A549 (cell line): ENCODE data around the gene IP6K1. TPM values are rescaled to one million over a fixed set of nuclear protein-coding genes. Genes with fewer than 3 reads are reported as not detected.

ENCODE experiments used
- ATAC-seq, 2 experiments: fragments of 200-7000 bp in 1 of 2; fragments of >200 bp in 1 of 2; cut with Nextera tagmentation in 1 of 2; cut with Tn5 transposase in 1 of 2; 3 replicates each; pipeline versions ENCODE4 v1.8.0 to v1.9.1; 2018 to 2020; ENCODE audit warnings: mild to moderate bottlenecking in 1 of 2, moderate library complexity in 1 of 2
- CTCF ChIA-PET: fragments of 300-600 bp; sonication (Branson Sonifier 250); formaldehyde crosslinking; extraction: SDS; loops from one replicate; lab custom pipeline; 2021; ENCODE audit warnings: antibody characterized with exemption, inconsistent platforms; lab: Yijun Ruan, JAX
- POLR2A ChIA-PET: fragments of 350-600 bp; formaldehyde crosslinking; extraction: SDS; loops from one replicate; lab custom pipeline; 2021; ENCODE audit warnings: antibody characterized with exemption, inconsistent platforms; lab: Yijun Ruan, JAX
- DNase-seq, 2 experiments: peaks; one replicate each; pipeline versions ENCODE4 v3.0.0 to v3.0.0-alpha.2; 2011 to 2016; ENCODE audit warnings: low read depth in 1 of 2, low spot score in 1 of 2
- FAIRE-seq: peaks from 2 replicates; lab custom pipeline; 2011; peaks lifted over from hg19 to GRCh38; lab: Jason Lieb, UNC
- H3K27ac ChIP-seq, 2 experiments: fragments of >200 bp; sonication (Bioruptor Twin); formaldehyde crosslinking; 3 replicates each; pipeline ENCODE4 v1.5.1; 2016 to 2017
- H3K4me1 ChIP-seq: fragments of >200 bp; sonication (Bioruptor Twin); formaldehyde crosslinking; 3 replicates; pipeline ENCODE4 v1.6.1; 2016
- H3K4me2 ChIP-seq: fragments of >200 bp; sonication (Bioruptor Twin); formaldehyde crosslinking; 3 replicates; pipeline ENCODE4 v1.6.1; 2016
- H3K4me3 ChIP-seq: fragments of >200 bp; sonication (Bioruptor Twin); formaldehyde crosslinking; 3 replicates; pipeline ENCODE4 v1.5.1; 2016
- H3K9me3 ChIP-seq: fragments of >200 bp; sonication (Bioruptor Twin); formaldehyde crosslinking; 3 replicates; pipeline ENCODE4 v1.6.1; 2016
- CBX2 ChIP-seq: fragments of 200-600 bp; sonication (generic); IDR thresholded peaks from 2 replicates; pipeline ENCODE4 v1.6.1; 2016; ENCODE audit warnings: low read depth, mild to moderate bottlenecking, borderline replicate concordance
- CBX8 ChIP-seq: fragments of 200-600 bp; sonication (generic); IDR thresholded peaks from 2 replicates; pipeline ENCODE4 v1.6.1; 2016
- CEBPB ChIP-seq, 2 experiments: fragments of >200 bp in 1 of 2; sonication (Bioruptor Twin) in 1 of 2; formaldehyde crosslinking in 1 of 2; IDR thresholded peaks; 2 replicates each; pipeline ENCODE4 v1.6.1; 2012 to 2016
- CTCF ChIP-seq: fragments of >200 bp; sonication (Bioruptor Twin); formaldehyde crosslinking; IDR thresholded peaks from 3 replicates; pipeline ENCODE4 v1.5.1; 2016
- EHMT2 ChIP-seq: fragments of 200-600 bp; sonication (generic); IDR thresholded peaks from 2 replicates; pipeline ENCODE4 v1.6.1; 2016; ENCODE audit warnings: antibody characterized with exemption, low read depth, mild to moderate bottlenecking, moderate library complexity
- ELK1 ChIP-seq: fragments of 150-350 bp; IDR thresholded peaks from 2 replicates; pipeline ENCODE4 v1.6.1; 2014; ENCODE audit warnings: low read depth, mild to moderate bottlenecking, low read length
- EP300 ChIP-seq, 2 experiments: fragments of >200 bp; sonication (Bioruptor Twin); formaldehyde crosslinking; IDR thresholded peaks; 2 replicates in 1 of 2; 3 replicates in 1 of 2; pipeline ENCODE4 v1.6.1; 2016 to 2017
- FOXS1 ChIP-seq: fragments of 250-450 bp; sonication (Bioruptor Pico); IDR thresholded peaks from 2 replicates; pipeline ENCODE4 v1.5.0; 2020; ENCODE audit warnings: mild to moderate bottlenecking, moderate library complexity
- HDAC2 ChIP-seq: fragments of 200-600 bp; sonication (generic); IDR thresholded peaks from 2 replicates; pipeline ENCODE4 v1.6.1; 2016
- HEYL ChIP-seq: fragments of 250-450 bp; sonication (Bioruptor Pico); IDR thresholded peaks from 2 replicates; pipeline ENCODE4 v1.8.0; 2021; ENCODE audit warnings: mild to moderate bottlenecking, moderate library complexity
- HOXB13 ChIP-seq: fragments of 250-450 bp; sonication (Bioruptor Pico); IDR thresholded peaks from 2 replicates; pipeline ENCODE4 v1.5.0; 2020; ENCODE audit warnings: low read depth, mild to moderate bottlenecking, moderate library complexity
- KDM1A ChIP-seq: fragments of 200-600 bp; sonication (generic); IDR thresholded peaks from 2 replicates; pipeline ENCODE4 v1.6.1; 2016; ENCODE audit warnings: low read depth, mild to moderate bottlenecking
- KDM5A ChIP-seq: fragments of 200-600 bp; sonication (generic); IDR thresholded peaks from 2 replicates; pipeline ENCODE4 v1.6.1; 2016; ENCODE audit warnings: antibody characterized with exemption, mild to moderate bottlenecking
- PBX3 ChIP-seq: IDR thresholded peaks from 2 replicates; pipeline ENCODE4 v1.6.1; 2012
- POLR2A ChIP-seq: IDR thresholded peaks from 2 replicates; pipeline ENCODE4 v1.6.1; 2012; ENCODE audit warnings: mild to moderate bottlenecking, low read length
- POLR2AphosphoS2 ChIP-seq: conservative IDR thresholded peaks from 2 replicates; pipeline ENCODE4 v1.6.1; 2012; ENCODE audit warnings: low read length, improper control_type of control experiment, inconsistent platforms
- RAD21 ChIP-seq, 2 experiments: fragments of >200 bp in 1 of 2; sonication (Bioruptor Twin) in 1 of 2; formaldehyde crosslinking in 1 of 2; IDR thresholded peaks in 1 of 2; conservative IDR thresholded peaks in 1 of 2; 2 replicates in 1 of 2; 3 replicates in 1 of 2; pipeline ENCODE4 v1.6.1; 2012 to 2018; ENCODE audit warnings: inconsistent platforms in 1 of 2
- RFX5 ChIP-seq: fragments of 450-650 bp; IDR thresholded peaks from 2 replicates; pipeline ENCODE4 v1.7.1; 2014; ENCODE audit warnings: antibody characterized with exemption, mild to moderate bottlenecking, moderate library complexity
- SREBF2 ChIP-seq: fragments of 450-650 bp; IDR thresholded peaks from 2 replicates; pipeline ENCODE4 v1.6.1; 2014; ENCODE audit warnings: mild to moderate bottlenecking, moderate library complexity
- TFCP2L1 ChIP-seq: fragments of 250-450 bp; sonication (Bioruptor Pico); IDR thresholded peaks from 2 replicates; pipeline ENCODE4 v1.5.0; 2021; ENCODE audit warnings: mild to moderate bottlenecking
- ZC3H11A ChIP-seq: fragments of 450-650 bp; IDR thresholded peaks from 2 replicates; pipeline ENCODE4 v1.6.1; 2014; ENCODE audit warnings: antibody characterized with exemption, mild to moderate bottlenecking
- ZFP36 ChIP-seq: fragments of 450-650 bp; IDR thresholded peaks from 2 replicates; pipeline ENCODE4 v1.6.1; 2014; ENCODE audit warnings: borderline replicate concordance; ENCODE audit not compliant: partially characterized antibody
- WGBS: methylation state at CpG from one replicate; pipeline ENCODE4 v1.1.6; 2017; ENCODE audit errors: missing lambda C conversion rate; 5-methylcytosine and 5-hydroxymethylcytosine counted together
- polyA plus RNA-seq, 4 experiments: library from polyadenylated mRNA; depleted of rRNA in 3 of 4; stranded (reverse); fragments of >200 nt; fragmentation: RNase III in 1 of 4; extraction: RNeasy Plus Mini Kit Qiagen cat#74134 plus additional on column Dnase treatment in 1 of 4; gene quantifications; 2 replicates in 3 of 4; 3 replicates in 1 of 4; pipeline ENCODE4 v1.2.3, GENCODE V29; 2011 to 2017
- TF ChIP-seq, protein P1 (sequence below): IDR thresholded peaks from 2 replicates; pipeline ENCODE4 v1.6.1; 2012; ENCODE audit warnings: low read depth, borderline replicate concordance
- TF ChIP-seq, protein P2 (sequence below): fragments of 450-650 bp; IDR thresholded peaks from 2 replicates; pipeline ENCODE4 v1.6.1; 2014; ENCODE audit warnings: antibody characterized with exemption
- TF ChIP-seq, protein P3 (sequence below): fragments of >200 bp; sonication (Bioruptor Twin); formaldehyde crosslinking; IDR thresholded peaks from 3 replicates; pipeline ENCODE4 v1.6.1; 2016

The IP6K1 gene
- polyA plus RNA-seq, 2 of the 4 experiments (the other 2 are of a cell fraction), result 16.2 to 22.2 TPM

DNA sequence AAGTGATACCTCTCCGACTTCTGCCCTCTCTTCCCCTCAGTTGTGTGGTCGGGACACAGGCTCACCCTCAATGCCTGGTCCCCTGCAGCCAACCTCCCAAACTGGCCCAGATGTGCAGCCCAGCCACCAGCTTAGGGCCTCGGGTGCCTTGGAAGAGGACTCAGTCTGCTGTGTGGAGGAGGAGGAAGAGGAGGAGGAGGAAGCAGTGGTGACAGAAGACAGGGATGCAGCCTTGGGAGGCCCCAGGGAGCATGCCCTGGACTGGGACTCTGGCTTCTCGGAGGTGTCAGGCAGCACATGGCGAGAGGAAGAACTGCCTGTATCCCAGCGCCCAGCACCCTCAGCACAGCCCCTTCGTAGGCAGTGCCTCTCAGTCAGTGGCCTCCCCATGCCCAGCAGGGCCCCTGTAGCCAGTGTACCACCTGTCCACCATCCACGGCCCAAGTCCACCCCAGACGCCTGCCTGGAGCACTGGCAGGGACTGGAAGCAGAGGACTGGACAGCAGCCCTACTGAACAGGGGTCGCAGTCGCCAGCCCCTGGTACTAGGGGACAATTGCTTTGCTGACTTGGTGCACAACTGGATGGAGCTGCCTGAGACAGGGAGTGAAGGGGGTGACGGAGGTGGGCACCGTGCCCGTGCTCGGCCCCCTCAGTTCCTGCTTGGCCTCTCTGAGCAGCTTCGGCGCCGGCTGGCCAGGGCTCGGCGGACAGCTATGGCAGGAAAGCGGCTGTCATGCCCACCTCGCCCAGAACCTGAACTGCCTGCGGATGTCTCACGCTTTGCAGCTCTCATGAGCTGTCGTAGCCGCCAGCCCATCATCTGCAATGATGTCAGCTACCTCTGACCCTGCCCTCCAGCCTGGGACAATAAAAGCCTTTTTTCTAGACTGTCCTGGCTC is 18.0 kb upstream of the IP6K1 start:
- FAIRE-seq, result no peak

DNA sequence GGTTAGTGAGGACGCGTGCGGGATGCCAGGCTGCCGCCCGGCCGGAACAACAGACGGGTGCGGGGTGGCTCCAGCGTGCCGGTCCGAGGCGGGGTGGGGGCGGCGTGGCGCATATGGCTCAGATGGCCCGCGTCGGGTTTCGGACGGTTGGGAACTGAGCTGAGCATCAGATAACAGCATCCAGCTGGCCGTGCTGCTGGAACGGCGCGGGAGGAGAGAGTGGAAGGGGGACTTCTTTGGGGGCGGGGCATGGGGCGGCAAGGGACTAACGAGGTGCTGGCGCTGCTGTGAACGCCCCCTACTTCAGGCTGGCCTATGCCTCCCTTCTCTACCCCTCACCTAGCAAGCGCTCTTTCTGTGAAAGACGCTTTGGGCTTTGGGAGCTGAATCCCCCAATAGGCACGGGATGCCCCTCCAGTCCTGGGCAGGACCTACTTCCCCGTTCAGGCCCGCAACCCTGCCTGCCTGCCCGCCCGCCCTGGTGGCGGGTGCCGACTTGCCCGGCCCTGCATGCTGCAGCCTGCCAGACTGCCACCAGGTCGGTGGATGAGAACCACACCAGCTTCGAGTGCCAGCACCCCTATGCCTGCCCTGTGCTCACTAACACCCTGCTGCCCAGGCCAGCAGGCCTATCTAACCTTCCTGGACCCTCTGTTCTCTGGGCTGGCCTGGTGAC is 17.3 kb upstream of the IP6K1 start:
- TF ChIP-seq HOXB13, result no peak
- TF ChIP-seq RFX5, result no peak
- TF ChIP-seq HDAC2, result no peak
- no peak for TF ChIP-seq PBX3
- no peak for TF ChIP-seq POLR2AphosphoS2
- no peak for TF ChIP-seq CBX2
- TF ChIP-seq ZC3H11A, result no peak
- TF ChIP-seq SREBF2, result no peak
- TF ChIP-seq CTCF, result no peak
- TF ChIP-seq POLR2A, result no peak
- no peak for TF ChIP-seq FOXS1
- TF ChIP-seq, protein P1, sequence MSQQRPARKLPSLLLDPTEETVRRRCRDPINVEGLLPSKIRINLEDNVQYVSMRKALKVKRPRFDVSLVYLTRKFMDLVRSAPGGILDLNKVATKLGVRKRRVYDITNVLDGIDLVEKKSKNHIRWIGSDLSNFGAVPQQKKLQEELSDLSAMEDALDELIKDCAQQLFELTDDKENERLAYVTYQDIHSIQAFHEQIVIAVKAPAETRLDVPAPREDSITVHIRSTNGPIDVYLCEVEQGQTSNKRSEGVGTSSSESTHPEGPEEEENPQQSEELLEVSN, result no peak
- no peak for TF ChIP-seq ZFP36
- no peak for TF ChIP-seq CEBPB (IDR thresholded peaks at IDR 0.05)
- TF ChIP-seq ELK1, result no peak
- TF ChIP-seq, protein P2, sequence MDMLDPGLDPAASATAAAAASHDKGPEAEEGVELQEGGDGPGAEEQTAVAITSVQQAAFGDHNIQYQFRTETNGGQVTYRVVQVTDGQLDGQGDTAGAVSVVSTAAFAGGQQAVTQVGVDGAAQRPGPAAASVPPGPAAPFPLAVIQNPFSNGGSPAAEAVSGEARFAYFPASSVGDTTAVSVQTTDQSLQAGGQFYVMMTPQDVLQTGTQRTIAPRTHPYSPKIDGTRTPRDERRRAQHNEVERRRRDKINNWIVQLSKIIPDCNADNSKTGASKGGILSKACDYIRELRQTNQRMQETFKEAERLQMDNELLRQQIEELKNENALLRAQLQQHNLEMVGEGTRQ, result no peak
- TF ChIP-seq, protein P3, sequence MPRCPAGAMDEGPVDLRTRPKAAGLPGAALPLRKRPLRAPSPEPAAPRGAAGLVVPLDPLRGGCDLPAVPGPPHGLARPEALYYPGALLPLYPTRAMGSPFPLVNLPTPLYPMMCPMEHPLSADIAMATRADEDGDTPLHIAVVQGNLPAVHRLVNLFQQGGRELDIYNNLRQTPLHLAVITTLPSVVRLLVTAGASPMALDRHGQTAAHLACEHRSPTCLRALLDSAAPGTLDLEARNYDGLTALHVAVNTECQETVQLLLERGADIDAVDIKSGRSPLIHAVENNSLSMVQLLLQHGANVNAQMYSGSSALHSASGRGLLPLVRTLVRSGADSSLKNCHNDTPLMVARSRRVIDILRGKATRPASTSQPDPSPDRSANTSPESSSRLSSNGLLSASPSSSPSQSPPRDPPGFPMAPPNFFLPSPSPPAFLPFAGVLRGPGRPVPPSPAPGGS, result no peak
- TF ChIP-seq HEYL (CRISPR knock-in tag), result no peak
- TF ChIP-seq, all 56 proteins: peak for 0
- WGBS, result 29% methylated on average over 6 of the region's 41 CpGs
- no peak for FAIRE-seq
- peak; percentile 44 to 51 for ATAC-seq
- H3K4me1 ChIP-seq, result peaks cover 14% of the 10 kb centered on the region
- H3K9me3 ChIP-seq, result no peaks in the 10 kb centered on the region
- H3K4me3 ChIP-seq, result peak overlapping the region; percentile 80
- POLR2A ChIA-PET, result interaction anchor here (0.7 to 2.1 kb wide), 4 partner anchors 16 to 137 kb away, joined by 3 to 12 read pairs (median 3); partner anchors contain the start of gene IP6K1
- peak overlapping the region; percentile 81 for H3K4me2 ChIP-seq
- DNase-seq, result no peak
- CTCF ChIA-PET, result interaction anchor here (0.5 to 8.6 kb wide), 25 partner anchors 8 to 386 kb away, joined by 3 to 119 read pairs (median 6); partner anchors contain the start of genes MON1A and UBA7
- peak overlapping the region; percentile 76 to 88; a peak in 5 of 6 replicates for H3K27ac ChIP-seq

More for the DNA sequence above, 18.0 kb upstream of the IP6K1 start:
- WGBS, result 90% methylated on average over 23 of the region's 26 CpGs
- CTCF ChIA-PET, result interaction anchor here (1.2 to 8.6 kb wide), 8 partner anchors 7 to 125 kb away, joined by 4 to 119 read pairs (median 10); partner anchors contain the start of genes MON1A and UBA7
- H3K4me1 ChIP-seq, result peaks cover 9% of the 10 kb centered on the region
- TF ChIP-seq KDM1A, result no peak
- TF ChIP-seq ZFP36, result no peak
- TF ChIP-seq EHMT2, result no peak
- TF ChIP-seq TFCP2L1 (CRISPR knock-in tag), result no peak
- TF ChIP-seq EP300 (IDR thresholded peaks at IDR 0.05), result no peak
- no peak for TF ChIP-seq RAD21 (conservative IDR thresholded peaks at IDR 0.05 in 1 of 2, IDR thresholded peaks at IDR 0.05 in 1 of 2)
- TF ChIP-seq FOXS1, result no peak
- no peak for TF ChIP-seq CBX8
- TF ChIP-seq KDM5A, result no peak
- TF ChIP-seq, all 56 proteins: peak for 0
- no peak overlapping the region for H3K27ac ChIP-seq
- POLR2A ChIA-PET, result interaction anchor here (2.1 kb wide), 1 partner anchor 18 kb away, joined by 12 read pairs; the partner anchor contains the start of gene IP6K1
- no peaks in the 10 kb centered on the region for H3K9me3 ChIP-seq
- DNase-seq, result no peak
- ATAC-seq, result no peak
- H3K4me2 ChIP-seq, result no peak overlapping the region; the same call in 2 of the 3 replicates
- H3K4me3 ChIP-seq, result no peak overlapping the region
